HepG2 (cell line): ENCODE data around the gene FKTN.

Experiments used
- FOXM1 ChIP-seq: sonication (generic); formaldehyde crosslinking; IDR thresholded peaks from 2 replicates; pipeline ENCODE4 v1.5.0; 2020; ENCODE audit warnings: missing genetic modification reagents
- REL ChIP-seq: sonication (generic); formaldehyde crosslinking; conservative IDR thresholded peaks from 2 replicates; pipeline ENCODE4 v1.8.0; 2022; ENCODE audit warnings: mild to moderate bottlenecking, missing genetic modification reagents, moderate library complexity
- THRA ChIP-seq: sonication (generic); formaldehyde crosslinking; IDR thresholded peaks from 2 replicates; pipeline ENCODE4 v1.4.0; 2020; ENCODE audit warnings: missing genetic modification reagents, borderline replicate concordance

- TF ChIP-seq FOXM1 (CRISPR knock-in tag) (no peak), REL (CRISPR knock-in tag) (no peak), THRA (no peak)
These were observed 93.9 kb downstream of the FKTN start for GRCh38 chr9:105651806-105652205.
